ENCODE measurements around the gene LRRC10. TPM values are rescaled to one million over a fixed set of nuclear protein-coding genes. Genes with fewer than 3 reads are reported as not detected.

The LRRC10 gene
- total RNA-seq, 1 donor = not detected

DNA sequence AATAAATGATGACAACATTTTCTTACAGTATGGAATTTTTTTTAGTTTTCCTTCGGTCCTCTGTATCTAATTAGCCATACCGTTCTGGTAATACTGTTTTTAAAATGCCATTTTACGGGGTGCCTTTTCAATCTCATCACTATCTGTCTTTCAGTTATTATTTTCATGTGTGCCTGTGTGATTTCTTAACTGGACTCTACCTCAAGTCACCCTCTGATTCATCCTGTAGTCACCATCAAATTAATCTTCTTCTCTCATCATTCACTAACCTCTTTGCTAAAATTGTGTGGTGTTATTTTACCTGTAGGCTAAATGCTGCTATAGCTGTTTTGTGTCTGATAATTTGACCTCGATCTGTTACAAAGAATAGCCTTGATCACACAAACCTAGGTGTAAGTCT is 41.5 kb downstream of the LRRC10 start:
- Histone ChIP-seq H3K4me1 (ENCODE audit: insufficient read depth, low read length) (no peaks in the 10 kb centered on the region), H3K27me3 (ENCODE audit: insufficient read depth, low read length) (no peaks in the 10 kb centered on the region), H3K4me3 (ENCODE audit: low read length) (no peak overlapping the region), H3K9me3 (ENCODE audit: low read depth, low read length) (no peaks in the 10 kb centered on the region)

GRCh38 chr12:69566603-69567002 is 44.1 kb downstream of the LRRC10 start:
- H3K4me1 ChIP-seq (ENCODE audit: insufficient read depth, low read length) = no peaks in the 10 kb centered on the region
- H3K27me3 ChIP-seq (ENCODE audit: insufficient read depth, low read length) = no peaks in the 10 kb centered on the region
- no peaks in the 10 kb centered on the region for H3K9me3 ChIP-seq (ENCODE audit: low read depth, low read length)
- H3K4me3 ChIP-seq (ENCODE audit: low read length) = no peak overlapping the region

DNA sequence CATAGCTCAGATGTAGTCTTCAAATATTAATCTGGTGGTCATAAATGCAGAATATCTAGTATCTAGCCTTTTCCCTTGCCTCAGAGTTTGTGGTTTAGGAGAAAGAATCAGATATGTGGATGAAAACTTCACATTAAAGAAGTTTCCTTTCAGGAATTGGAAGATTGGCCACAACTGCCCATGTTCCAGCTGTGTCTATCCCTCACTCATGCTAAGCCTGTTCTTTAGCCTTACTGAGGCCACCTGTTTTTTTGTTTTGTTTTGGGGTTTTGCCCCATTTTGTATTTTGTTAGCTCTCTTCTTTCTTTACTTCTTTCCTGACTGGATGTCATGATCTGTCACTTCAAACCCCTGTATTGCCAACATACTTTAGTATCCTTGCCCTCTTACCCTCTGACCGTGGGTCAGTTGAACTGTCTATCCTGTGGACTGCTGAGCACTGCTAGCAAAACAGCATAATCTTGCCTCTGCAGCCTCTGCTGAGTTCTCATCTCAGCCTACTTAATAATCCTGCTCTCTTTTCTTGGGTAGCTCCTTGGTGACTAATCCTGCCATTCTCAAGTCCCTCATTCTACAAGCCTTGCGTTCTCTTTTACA is 47.4 kb downstream of the LRRC10 start:
- no peaks in the 10 kb centered on the region for H3K4me1 ChIP-seq (ENCODE audit: insufficient read depth, low read length)
- H3K4me3 ChIP-seq (ENCODE audit: low read length) = no peak overlapping the region
- H3K9me3 ChIP-seq (ENCODE audit: low read depth, low read length) = no peaks in the 10 kb centered on the region
- no peaks in the 10 kb centered on the region for H3K27me3 ChIP-seq (ENCODE audit: insufficient read depth, low read length)

Other genes starting within 250 kb of the LRRC10 start
- 82.3 TPM for gene FRS2, start 140.5 kb downstream of the LRRC10 start, total RNA-seq
- 126 TPM for gene CCT2, start 25.4 kb downstream of the LRRC10 start, total RNA-seq
- gene BEST3, start 88.4 kb upstream of the LRRC10 start, total RNA-seq = 0.31 TPM
- gene RAB3IP, start 128.0 kb upstream of the LRRC10 start, total RNA-seq = 19.0 TPM
- gene MYRFL, start 214.3 kb upstream of the LRRC10 start, total RNA-seq = 0.10 TPM